Measurements from ENCODE around the gene FANCC. TPM values are rescaled to one million over a fixed set of nuclear protein-coding genes. Genes with fewer than 3 reads are reported as not detected.
"Not testable (repeated sequence)": the region's sequence is repeated elsewhere in the genome, so short reads cannot be mapped to it uniquely, and the experiment has no call there.

FANCC gene
- total RNA-seq, 1 experiment from 2014 or later, result 34.1 TPM

DNA sequence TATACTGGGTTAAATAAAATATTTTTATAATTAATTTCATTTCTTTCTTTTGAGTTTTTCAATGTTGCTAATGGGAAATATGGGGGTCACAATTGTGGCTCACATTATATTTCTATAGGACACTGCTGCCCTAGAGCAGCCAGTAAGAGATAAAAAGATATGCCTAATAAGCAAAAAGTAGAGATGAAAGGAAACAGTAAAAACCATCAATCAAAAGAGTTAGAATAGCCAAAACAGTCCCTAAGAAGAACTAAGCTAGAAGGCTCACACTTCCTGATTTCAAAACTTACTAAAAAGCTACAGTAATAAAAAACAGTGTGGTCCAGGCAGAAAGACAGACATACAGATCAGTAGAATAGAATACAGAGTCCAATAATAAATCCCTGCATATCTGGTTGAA lies 104.4 kb downstream of the FANCC start:
- in situ Hi-C loops (cut with HindIII; ENCODE audit: low pct_unique_long_range_greater_than_20kb, low sequenced_read_pairs), result no loop called here
- DNase-seq (ENCODE audit: low read depth), result no peak

DNA sequence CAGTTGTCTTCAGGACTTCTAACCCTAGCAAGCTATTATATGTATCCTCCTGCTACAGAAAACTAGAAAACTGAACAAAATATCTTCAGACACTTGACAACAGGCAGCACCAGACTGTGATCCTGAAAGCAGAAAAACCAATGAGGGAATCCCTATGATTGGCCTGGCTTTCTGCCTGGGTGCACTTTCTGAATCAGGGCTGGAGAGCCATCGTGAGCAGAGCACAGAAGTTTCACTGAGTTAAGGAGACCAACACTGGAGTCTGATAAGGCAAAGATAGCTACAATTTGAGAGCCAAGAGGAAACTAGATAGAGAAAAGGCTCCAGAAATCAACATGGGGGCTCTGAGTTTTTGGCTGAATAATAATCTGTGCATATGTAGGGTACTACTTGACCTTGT lies 106.5 kb downstream of the FANCC start:
- in situ Hi-C loops (cut with HindIII; ENCODE audit: low pct_unique_long_range_greater_than_20kb, low sequenced_read_pairs), result no loop called here
- no peak for DNase-seq (ENCODE audit: low read depth)

DNA sequence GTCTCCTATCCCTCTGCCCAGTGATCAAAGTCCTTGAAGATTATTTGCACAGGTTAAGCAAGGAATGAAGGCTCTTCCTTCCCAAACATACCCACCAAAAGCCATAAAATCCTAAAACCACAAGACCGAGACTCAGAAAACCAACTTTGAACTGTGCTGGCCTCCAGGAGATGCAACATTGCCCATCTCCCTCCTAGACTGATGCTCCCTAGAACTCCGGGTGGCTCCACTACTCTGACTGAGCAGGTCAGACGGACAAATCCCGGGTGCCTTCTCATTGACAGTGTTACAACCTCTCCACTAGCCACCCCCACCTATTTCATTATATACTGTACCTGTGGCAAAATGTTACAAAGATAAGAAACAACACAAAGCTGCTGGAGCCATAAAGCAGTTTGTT lies 110.1 kb downstream of the FANCC start:
- in situ Hi-C loops (cut with HindIII; ENCODE audit: low pct_unique_long_range_greater_than_20kb, low sequenced_read_pairs), result no loop called here
- DNase-seq (ENCODE audit: low read depth), result no peak

DNA sequence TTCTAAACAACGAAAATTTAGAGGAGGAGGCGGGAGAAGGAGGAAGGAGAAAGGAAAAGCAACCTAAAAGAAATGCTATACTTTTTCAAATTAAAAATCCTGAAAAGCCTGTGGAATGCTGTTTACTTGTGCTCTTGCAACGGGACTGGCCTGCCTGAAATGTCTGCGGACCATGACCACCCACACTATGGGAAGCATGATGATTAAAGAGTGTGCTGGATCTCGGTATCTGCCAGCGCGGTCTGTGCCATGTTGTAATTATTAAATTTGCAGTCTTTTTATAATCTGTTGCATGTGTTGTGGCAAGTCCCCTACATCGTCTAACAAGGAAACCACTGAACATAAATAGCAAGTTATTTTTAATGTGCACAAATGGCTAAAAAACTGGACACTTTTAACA lies 111.4 kb downstream of the FANCC start:
- DNase-seq (ENCODE audit: low read depth), result no peak
- in situ Hi-C loops (cut with HindIII; ENCODE audit: low pct_unique_long_range_greater_than_20kb, low sequenced_read_pairs), result no loop called here

DNA sequence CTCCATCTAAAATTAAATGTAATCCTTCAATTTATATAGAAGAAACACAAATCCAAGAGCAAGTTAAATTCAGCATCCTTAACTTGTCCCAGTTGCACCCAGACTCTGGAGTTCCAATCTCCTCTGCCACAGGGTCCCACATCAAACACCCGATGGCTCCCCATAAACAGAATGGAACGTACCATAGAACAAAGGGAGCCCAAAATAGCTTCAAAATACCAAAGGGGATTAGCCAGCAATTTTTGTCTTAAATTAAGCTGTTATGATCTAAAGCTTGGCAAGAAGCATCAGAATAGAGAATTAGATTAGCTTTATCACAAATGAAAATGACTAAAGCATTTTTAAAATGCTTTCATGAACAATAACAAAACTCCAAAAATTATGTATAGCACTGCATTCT lies 112.8 kb downstream of the FANCC start:
- in situ Hi-C loops (cut with HindIII; ENCODE audit: low pct_unique_long_range_greater_than_20kb, low sequenced_read_pairs), result no loop called here
- DNase-seq (ENCODE audit: low read depth), result no peak

DNA sequence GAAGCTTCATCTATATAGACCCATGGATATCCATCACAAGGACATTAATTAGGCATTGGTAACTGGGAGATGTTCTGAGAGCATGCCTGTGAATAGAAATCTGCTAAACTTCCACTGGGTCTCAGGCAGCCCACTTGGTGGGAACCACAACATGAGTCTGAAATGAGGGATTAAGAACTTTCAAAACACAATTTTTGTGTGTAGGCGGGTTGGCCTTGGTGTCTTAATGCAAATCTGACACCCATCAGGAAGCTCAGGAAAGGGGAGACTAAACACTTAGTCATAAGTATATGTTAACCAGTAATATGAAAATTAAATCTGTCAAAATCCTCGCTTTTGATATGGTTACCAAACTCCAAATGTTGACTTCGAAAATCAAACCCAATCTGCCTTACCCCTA lies 113.2 kb downstream of the FANCC start:
- in situ Hi-C loops (cut with HindIII; ENCODE audit: low pct_unique_long_range_greater_than_20kb, low sequenced_read_pairs), result no loop called here
- no peak for DNase-seq (ENCODE audit: low read depth)

DNA sequence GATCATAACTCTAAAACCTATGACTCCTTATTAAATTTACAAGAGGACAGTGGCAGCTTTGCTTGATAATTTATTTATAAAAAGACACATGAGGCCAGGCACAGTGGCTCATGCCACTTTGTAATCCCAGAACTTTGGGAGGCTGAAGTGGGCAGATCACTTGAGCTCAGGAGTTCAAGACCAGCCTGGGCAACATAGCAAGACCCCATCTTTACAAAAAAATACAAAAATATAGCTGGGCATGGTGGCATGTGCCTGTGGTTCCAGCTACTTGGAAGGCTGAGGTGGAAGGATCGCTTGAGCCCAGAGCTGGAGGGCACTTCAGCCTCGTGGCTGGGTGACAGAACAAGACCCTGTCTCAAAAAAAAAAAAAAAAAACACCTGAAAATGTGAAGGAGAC lies 114.5 kb downstream of the FANCC start:
- in situ Hi-C loops (cut with HindIII; ENCODE audit: low pct_unique_long_range_greater_than_20kb, low sequenced_read_pairs); DNase-seq (ENCODE audit: low read depth): not testable (repeated sequence)

DNA sequence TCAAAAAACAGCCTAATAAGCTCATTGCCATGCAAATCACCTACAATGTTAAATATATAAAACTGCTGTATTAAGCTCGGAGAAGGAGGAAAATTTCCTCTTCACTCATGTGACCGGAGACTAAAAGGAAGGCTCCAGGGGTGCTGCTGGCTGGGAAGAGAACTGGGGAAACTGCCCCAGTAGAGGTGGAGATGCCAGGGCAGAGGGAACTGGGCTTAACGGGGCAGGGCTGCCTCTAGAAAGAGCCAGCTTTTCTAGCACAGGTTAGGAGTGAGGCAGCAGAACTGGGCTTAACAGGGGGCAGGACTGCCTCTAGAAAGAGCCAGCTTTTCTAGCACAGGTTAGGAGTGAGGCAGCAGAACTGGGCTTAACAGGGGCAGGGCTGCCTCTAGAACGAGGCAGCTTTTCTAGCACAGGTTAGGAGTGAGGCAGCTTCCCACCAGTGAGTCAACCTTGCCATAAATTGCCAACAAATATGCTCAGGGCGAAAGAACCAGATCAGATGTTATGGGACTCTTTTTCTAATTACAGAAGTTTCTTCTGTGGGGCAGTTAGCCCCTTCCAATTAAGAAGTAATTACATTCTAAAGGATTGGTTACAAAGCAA lies 115.3 kb downstream of the FANCC start:
- no peak for DNase-seq (ENCODE audit: low read depth)
- in situ Hi-C loops (cut with HindIII; ENCODE audit: low pct_unique_long_range_greater_than_20kb, low sequenced_read_pairs), result no loop called here

DNA sequence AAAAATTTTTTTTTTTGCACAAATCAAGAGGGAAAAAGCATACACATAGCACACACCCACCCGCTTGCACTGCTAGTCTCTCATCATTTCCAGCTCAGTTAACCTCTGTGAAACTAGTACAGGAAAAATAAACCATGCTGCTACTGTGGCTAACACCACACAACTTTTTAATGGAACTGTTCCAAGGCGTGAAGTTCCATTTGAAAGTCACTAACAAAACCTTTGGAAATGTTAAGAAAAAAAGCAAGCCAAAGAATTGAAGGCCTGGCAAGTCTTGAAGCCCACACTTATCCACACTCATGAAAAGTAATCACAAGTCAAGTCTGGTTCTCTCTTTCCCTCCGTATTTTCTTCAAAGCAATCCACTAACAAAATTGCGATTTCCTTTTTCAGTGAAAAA lies 116.3 kb downstream of the FANCC start:
- in situ Hi-C loops (cut with HindIII; ENCODE audit: low pct_unique_long_range_greater_than_20kb, low sequenced_read_pairs), result no loop called here
- DNase-seq (ENCODE audit: low read depth), result no peak

DNA sequence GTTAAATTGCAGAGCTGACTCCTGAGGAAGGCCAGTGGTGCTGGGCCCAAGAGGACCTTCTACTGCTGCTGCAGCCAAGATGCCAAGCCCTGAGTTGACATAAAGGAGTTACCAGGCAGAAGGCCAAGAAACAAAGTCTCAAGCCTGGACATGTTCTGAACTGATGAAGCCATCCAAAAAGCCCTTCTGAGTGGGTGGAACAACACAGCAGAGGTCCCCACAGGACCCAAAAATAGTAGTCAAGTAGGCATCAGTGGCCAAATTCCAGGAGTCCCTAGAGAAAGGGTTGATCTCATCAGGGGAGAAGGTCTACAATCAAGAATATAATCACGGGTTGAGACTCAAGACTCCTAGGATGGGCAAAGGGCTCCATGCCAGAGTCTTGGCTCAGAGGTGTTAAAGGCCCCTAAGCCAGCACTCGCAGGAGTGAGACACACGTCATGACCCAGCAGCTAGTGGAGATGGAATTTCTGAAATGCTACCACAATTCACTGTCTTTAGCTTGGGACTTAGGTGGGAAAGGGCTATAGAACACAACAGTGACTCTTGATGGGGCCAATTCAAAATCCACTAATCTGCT lies 119.7 kb downstream of the FANCC start:
- in situ Hi-C loops (cut with HindIII; ENCODE audit: low pct_unique_long_range_greater_than_20kb, low sequenced_read_pairs), result no loop called here
- DNase-seq (ENCODE audit: low read depth), result peak; percentile 4

DNA sequence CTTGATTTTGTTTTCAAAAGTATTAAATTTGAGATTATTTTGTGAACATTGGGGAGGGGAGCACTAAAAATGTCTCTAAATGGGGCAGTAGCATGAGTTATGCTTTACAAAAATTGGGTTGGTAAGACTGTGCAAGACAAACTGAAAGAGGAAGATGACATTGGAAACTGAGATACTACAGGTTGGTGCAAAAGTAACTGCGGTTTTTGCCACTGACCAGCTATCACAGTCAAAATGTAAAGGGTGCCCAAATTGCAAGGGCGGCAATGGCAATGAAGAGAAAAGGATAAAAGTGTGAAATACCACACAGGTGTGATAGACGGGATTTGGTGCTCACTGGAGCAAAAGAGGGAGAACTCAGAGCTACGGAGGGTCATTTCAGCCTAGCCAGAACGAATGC lies 124.0 kb downstream of the FANCC start:
- in situ Hi-C loops (cut with HindIII; ENCODE audit: low pct_unique_long_range_greater_than_20kb, low sequenced_read_pairs), result no loop called here
- no peak for DNase-seq (ENCODE audit: low read depth)

DNA sequence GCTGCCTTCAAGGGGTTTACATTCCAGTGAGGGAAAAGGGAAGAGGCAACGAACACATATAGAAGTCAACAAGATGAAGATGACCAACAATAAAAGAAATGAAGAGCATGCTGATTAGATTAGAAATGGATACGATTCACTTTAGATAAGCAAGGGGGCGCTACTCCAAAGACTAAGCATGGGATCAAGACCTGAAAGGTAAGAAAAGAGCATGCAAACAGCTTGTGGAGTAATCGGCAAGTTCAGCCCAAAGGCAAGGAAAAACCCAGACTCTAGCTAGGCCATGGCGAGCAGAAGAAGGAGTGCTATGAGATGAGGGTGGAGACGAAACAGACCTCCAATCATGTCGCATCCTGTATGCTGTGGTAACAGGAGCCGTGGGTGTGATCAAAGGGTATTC lies 124.4 kb downstream of the FANCC start:
- no peak for DNase-seq (ENCODE audit: low read depth)
- in situ Hi-C loops (cut with HindIII; ENCODE audit: low pct_unique_long_range_greater_than_20kb, low sequenced_read_pairs), result no loop called here

DNA sequence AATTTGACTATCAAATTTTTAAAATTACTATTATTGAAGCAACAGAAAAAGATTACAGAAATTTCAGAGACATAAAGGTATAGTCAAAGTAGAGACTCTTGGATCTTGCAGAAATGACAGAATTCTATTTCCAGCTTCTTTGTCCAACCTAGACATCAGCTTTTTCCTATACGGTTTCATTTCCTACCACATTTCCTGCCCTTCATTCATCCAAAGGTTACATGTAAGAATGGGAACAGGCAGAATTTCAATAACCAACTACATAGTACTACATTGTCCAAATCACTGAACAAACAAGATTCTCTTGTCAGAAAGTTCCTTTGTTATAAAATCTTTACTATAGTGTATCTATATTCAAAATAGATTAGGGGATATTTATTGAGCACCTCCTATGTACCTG lies 124.9 kb downstream of the FANCC start:
- in situ Hi-C loops (cut with HindIII; ENCODE audit: low pct_unique_long_range_greater_than_20kb, low sequenced_read_pairs), result no loop called here
- no peak for DNase-seq (ENCODE audit: low read depth)

DNA sequence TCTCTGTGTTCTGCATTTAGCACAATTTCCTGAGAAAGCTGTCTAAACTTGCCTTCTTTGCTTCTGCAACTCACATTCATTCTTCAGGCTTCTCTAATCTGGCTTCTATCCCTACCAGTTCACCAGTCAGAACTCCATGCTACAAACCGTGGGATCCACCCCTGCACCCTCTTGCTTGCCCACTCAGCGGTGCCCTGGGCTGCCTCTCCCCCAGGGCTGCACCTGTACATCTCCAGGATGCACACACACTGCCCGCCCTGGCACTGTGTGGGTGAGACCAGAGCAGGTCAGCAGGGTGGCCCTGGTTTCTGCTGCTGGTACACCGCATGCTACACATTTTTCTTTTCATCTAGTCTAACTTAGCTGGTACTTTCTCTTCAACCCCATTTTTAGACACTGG lies 127.1 kb downstream of the FANCC start:
- no peak for DNase-seq (ENCODE audit: low read depth)
- in situ Hi-C loops (cut with HindIII; ENCODE audit: low pct_unique_long_range_greater_than_20kb, low sequenced_read_pairs), result no loop called here

DNA sequence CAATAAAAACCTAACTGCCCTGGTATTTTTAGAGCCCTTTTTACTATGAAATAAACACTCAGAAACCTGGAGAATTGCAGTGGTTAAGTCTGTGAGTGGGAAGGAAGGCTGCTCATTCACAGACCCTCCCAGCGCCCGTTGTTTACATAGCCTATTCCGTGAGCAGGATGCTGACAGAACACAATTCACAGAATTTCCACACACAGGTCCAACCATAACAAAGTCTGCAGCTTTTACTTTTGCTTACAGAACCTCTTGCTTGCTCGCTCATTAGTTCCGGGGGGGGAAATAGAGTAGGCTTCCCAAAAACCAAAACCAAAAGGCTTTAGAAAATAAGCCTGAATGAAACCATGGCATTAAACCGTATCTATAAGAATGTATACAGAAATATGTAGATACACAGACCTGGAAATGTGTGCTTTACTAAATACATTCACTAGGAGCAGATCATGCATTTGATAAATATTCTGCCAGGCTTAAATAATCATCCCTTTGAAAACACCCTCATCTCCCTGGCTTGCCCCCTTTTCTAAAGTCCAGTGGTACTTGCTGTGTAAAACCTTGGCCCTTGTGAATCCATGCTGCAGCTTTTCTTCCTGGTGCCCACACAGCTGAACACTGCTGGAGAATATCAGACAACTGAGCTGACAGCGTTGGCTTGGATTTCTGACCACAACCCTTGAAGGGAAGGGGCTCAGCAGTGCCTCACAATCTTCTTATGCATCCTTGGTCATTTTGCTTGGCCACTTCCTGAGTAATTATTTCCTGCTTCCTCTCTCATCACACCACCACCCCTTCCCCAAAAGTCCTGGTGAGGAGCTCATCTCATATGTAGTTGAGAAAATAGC lies 128.0 kb downstream of the FANCC start:
- in situ Hi-C loops (cut with HindIII; ENCODE audit: low pct_unique_long_range_greater_than_20kb, low sequenced_read_pairs), result no loop called here
- no peak for DNase-seq (ENCODE audit: low read depth)

DNA sequence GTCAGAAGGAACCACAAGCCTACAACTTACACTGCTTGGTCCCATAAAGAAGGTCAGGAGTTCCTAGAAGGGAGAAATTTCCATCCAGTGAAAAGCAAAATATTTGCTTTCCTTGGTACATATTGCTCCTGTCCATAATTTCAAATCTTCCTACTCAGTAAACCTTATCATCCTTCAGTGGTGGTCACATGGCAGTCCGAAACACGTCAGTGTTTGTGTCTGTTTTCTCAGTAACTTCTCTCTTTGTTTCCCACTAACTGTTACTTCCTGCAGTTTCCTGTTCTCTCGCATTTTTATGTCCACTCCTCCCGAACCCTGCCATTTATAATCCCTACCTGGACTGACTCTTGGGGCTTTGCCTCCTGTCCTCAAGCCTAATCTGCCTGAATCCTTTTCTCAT lies 129.1 kb downstream of the FANCC start:
- no peak for DNase-seq (ENCODE audit: low read depth)
- in situ Hi-C loops (cut with HindIII; ENCODE audit: low pct_unique_long_range_greater_than_20kb, low sequenced_read_pairs), result no loop called here

DNA sequence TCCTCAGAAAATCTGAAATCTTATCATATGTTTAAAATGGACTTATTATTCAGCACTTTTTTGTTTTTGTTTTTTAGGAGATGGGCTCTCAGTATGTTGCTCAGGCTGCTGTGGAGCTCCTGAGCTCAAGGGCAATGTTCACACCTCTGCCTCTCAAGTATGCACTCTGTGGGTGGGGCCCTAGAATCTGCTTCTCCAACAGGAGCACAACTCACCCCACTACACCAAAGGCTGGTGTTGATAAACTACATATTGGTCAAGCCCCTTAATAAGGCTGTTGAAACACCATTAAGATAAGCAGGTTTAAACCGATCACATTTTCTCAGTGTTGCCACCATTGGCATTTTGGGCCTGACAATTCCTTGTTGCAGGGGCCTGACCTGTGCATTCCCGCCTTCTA lies 131.6 kb downstream of the FANCC start:
- no peak for DNase-seq (ENCODE audit: low read depth)
- in situ Hi-C loops (cut with HindIII; ENCODE audit: low pct_unique_long_range_greater_than_20kb, low sequenced_read_pairs), result no loop called here

DNA sequence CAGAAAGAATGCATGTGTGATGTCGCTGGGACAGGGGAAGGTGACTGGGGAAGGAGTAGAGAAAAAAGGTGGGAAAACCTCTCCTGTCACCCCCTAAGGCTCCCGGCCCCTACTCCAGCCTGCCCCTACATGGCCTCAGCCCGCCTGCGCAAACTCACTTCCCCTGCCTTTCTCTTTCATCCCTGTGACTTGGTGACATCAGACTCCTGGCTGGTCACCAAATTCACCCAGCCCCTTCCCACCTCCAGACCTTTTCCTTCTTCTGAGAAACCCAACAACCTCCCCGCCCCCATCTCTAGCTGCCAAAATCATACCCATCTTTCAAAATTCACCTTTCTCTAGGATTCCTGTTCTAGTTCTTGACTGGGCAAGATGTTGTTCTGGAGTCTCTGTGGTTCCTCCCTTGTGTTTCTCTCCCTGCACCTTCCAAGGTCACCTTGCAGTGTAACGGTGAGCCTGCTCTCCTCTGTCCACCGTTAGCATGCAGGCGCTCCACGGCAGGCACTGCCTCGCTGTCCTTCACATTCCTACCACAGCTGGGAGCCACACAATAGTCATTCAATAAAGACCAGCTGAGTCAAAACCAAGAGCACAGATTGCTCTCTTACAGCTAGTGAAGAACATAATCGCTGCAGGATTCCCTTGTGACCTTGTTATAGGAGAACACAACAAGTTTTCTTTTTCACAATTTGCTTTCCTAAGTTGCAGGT lies 134.5 kb downstream of the FANCC start:
- in situ Hi-C loops (cut with HindIII; ENCODE audit: low pct_unique_long_range_greater_than_20kb, low sequenced_read_pairs), result no loop called here
- no peak for DNase-seq (ENCODE audit: low read depth)

DNA sequence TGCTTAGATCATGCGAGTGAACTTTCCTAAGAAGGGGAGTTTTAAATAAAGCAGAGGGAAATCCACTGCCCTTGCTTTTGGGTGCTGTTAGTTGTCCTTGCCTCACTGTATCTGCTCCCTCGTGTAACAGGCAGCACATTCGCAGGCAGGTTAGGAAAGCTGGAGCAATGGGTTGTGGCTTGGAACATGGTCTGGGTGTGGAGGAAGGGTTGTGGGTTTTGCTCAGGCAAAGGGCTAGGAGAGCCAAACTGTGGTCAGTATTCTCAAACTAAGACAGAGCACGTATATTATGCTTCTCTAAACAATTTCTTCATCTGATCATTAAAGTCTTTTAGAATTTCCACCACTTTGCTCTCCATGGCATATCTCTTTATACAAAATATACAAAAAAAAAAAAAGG lies 135.7 kb downstream of the FANCC start:
- DNase-seq (ENCODE audit: low read depth), result no peak
- in situ Hi-C loops (cut with HindIII; ENCODE audit: low pct_unique_long_range_greater_than_20kb, low sequenced_read_pairs), result no loop called here
